OCI-LY1 (cell line): ENCODE measurements around the gene ARF1.

Experiments used
- EZH2 ChIP-seq: fragments of 200-600 bp; sonication (generic), shearing (Covaris generic); IDR thresholded peaks from 2 replicates; pipeline ENCODE4 v1.8.0; 2017; ENCODE audit warnings: borderline replicate concordance, mixed run types, mild to moderate bottlenecking, antibody characterized with exemption, low read length, moderate library complexity, mixed read lengths
- TF ChIP-seq, protein P1 (sequence below): fragments of 200-600 bp; sonication (generic), shearing (Covaris generic); IDR thresholded peaks from 2 replicates; pipeline ENCODE4 v1.5.1; 2017; ENCODE audit warnings: mild to moderate bottlenecking, antibody characterized with exemption, low read length, moderate library complexity, mixed read lengths

DNA sequence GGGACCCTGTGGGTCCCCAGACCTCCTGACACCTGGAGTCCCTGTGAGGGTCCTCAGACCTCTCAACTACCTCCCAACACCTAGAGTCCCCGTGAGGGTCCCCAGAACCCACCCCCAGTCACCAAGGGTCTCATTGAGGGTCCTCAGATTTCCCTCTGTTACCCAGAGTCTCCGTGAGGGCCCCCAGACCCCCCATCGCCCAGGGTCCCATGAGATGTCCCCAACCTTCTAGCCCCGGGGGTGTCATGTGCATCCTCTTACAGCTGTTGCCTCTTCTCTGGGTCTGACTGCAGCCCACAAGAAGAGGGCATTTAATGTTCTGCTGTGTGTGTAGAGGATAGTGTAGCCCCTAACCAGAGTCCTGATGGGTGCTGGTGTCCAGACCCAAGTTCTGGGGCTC, 65.3 kb downstream of the ARF1 start:
- no peak for TF ChIP-seq EZH2
- TF ChIP-seq, protein P1, sequence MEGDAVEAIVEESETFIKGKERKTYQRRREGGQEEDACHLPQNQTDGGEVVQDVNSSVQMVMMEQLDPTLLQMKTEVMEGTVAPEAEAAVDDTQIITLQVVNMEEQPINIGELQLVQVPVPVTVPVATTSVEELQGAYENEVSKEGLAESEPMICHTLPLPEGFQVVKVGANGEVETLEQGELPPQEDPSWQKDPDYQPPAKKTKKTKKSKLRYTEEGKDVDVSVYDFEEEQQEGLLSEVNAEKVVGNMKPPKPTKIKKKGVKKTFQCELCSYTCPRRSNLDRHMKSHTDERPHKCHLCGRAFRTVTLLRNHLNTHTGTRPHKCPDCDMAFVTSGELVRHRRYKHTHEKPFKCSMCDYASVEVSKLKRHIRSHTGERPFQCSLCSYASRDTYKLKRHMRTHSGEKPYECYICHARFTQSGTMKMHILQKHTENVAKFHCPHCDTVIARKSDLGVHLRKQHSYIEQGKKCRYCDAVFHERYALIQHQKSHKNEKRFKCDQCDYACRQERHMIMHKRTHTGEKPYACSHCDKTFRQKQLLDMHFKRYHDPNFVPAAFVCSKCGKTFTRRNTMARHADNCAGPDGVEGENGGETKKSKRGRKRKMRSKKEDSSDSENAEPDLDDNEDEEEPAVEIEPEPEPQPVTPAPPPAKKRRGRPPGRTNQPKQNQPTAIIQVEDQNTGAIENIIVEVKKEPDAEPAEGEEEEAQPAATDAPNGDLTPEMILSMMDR: no peak
